HG02970 (cell line): Measurements from ENCODE around the gene STAT5A.

Experiments used
- ATAC-seq: cut with Tn5 transposase; IDR thresholded peaks from one replicate; pipeline ENCODE4 v1.9.1; 2021; ENCODE audit warnings: mild to moderate bottlenecking, moderate library complexity, moderate number of reproducible peaks; ENCODE audit not compliant: unreplicated experiment, low FRiP score

Gene STAT5A

DNA sequence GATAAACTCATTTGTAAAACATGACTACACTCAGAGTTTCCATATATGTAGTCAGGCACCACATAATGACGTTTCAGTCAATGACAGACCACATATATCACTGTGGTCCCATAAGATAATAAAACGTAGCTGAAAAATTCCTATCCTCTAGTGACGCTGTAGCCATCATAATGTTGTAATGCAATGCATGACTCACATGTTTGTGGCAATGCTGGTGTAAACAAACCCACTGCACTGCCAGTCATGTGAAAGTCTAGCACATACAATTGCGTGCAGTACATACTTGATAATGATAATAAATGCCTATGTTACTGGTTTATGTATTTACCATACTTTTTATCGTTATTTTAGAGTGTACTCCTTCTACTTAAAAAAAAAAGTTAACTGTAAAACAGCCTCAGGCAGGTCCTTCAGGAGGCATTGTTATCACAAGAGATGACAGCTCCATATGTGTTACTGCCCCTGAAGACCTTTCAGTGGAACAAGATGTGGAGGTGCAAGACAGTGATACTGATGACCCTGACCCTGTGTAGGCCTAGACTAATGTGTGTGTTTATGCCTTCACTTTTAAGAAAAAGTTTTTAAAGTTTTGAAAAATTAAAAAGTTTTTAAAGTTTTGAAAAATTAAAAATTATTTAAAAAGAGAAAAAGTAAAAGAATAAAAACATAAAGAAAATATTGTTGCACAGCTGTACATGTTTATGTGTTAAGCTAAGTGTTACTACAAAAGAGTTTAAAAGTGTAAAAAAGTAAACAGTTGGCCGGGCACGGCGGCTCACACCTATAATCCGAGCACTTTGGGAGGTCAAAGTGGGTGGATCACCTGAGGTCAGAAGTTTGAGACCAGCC, 21.2 kb upstream of the STAT5A start:
- no peak for ATAC-seq

GRCh38 chr17:42268236-42268635, 20.1 kb upstream of the STAT5A start:
- ATAC-seq = no peak

DNA sequence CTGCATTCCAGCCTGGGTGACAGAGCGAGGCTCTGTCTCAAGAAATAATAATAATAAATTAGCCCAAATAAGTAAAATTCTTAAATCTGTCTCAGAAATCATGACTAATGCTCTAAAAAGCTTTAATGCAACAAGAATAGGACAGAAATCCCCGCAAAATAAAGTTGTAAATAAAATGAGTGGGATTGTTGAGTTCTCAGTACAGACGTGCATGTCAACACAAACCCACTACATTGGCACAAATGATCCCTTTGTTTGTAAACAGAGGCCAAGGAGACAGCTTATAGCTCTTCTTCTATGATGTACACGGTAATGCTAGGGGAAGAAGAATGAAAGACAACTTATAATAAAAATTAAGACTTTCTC, 18.1 kb upstream of the STAT5A start:
- ATAC-seq = no peak

- ATAC-seq = no peak
Observed at GRCh38 chr17:42270596-42270995, 17.7 kb upstream of the STAT5A start.

GRCh38 chr17:42271006-42271778, 17.1 kb upstream of the STAT5A start:
- no peak for ATAC-seq

- no peak for ATAC-seq
Observed at GRCh38 chr17:42271779-42272035, 16.6 kb upstream of the STAT5A start.

- no peak for ATAC-seq
Observed at GRCh38 chr17:42272162-42272907, 16.0 kb upstream of the STAT5A start.

DNA sequence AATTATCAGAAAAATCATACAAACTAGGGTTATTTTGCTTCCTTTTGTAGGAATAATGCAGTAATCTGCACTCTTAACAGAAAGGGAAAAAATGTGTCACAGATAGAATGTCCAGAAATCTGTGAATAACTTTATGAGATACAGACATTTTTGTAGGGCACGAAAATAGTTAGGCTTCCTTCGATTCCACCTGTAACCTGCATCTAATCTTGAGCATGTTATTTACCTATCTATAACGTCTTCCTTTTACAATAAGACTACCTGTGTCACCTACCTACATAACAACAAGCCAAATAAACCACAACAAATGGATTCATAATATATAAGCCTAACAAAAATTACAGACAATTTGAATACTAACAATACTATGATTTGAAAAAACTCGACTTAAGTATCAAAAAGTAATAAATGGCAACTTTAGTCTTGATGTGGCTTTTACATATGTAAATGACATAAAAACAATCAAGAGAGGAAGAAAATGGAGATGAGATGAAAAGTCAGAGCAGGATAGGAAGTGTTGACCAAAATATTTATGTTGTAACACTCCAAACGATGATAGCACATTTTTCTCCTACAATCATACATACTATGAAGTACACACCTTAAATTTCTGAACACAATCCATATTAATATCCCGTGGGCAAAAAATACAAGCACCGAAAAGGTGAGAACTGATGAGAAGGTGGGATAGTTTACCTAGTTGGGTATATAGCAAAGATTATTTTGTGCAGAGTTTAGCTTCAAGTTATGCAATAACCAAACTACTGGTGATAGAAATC, 14.6 kb upstream of the STAT5A start:
- no peak for ATAC-seq

DNA sequence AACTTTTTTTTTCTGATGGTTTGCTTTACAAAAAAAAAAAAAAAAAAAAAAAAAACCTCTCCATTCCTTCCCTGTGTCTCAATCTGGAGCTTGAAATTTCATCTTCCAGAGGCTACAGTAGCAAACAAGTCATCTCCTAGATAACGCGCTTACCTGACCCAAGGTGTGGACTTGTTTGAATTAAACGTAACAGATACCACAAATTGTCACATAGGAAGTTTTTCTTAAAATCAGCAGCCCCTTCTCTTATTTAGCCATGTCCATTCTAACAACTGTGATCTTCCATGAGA, 14.1 kb upstream of the STAT5A start:
- ATAC-seq = no peak

GRCh38 chr17:42274812-42275526, 13.3 kb upstream of the STAT5A start:
- ATAC-seq = no peak

- ATAC-seq = peak; percentile 44
Observed at GRCh38 chr17:42275527-42276358, 12.6 kb upstream of the STAT5A start.

GRCh38 chr17:42276359-42276608, 12.0 kb upstream of the STAT5A start, which contains the start of gene STAT5B:
STAT5B (minus strand) TSS chr17:42276391; CDS start chr17:42232127, 44,264 bp downstream.
- ATAC-seq = peak; percentile 57

- peak; percentile 32 for ATAC-seq
Observed at GRCh38 chr17:42276609-42277341, 11.5 kb upstream of the STAT5A start.

DNA sequence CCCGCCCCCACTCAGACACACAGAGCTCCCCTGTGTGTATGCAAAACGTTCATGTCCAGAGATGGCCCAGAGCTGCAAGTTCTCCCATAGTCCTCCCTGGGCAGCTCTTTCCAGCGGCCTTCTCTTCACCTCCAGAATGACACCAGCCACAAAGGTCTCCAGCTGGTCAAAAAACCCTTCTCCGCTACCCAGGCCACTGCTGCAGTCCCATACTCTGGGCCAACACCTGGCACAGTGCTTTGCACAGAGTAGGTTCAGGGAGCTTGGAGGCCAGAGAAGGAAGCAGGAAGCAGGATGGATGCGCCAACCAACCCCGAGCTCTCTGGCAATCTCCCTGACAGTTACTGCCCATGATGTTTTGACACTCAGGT, 11.0 kb upstream of the STAT5A start:
- ATAC-seq = no peak

- ATAC-seq = no peak
Observed at GRCh38 chr17:42279776-42280630, 8.3 kb upstream of the STAT5A start.

GRCh38 chr17:42281571-42282096, 6.7 kb upstream of the STAT5A start:
- ATAC-seq = no peak

DNA sequence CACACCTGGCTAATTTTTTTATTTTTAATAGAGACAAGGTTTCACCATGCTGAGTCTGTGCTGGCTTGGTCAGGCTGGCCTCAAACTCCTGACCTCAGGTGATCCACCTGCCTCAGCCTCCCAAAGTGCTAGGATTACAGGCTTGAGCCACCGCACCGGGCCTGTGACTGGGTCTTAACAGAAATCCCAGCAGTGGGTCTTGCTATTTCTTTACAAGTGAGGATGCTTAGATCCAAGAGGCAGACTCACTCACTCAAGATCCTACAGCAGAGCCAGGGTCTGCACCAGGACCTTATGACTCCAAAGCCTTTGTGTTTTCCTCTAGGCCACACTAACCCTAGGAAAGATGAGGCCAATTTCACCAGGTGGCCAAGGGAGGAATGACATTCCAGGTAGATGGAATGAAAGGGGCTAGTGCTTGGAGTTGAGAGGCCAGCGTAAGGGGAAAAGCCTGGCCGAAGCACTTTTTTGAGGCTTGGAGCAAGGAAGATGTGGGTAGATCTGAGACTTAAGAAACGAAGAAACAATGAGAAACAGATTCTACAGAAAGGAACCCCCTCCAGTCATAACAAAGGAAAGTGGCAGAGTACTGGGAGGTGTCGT, 5.7 kb upstream of the STAT5A start:
- no peak for ATAC-seq
